K562 (cell line): ENCODE data around the gene PPP1R9A. TPM values are rescaled to one million over a fixed set of nuclear protein-coding genes. Genes with fewer than 3 reads are reported as not detected.

Experiments
- ATAC-seq: fragments of 200-7000 bp; cut with Tn5 transposase; 3 replicates; pipeline ENCODE4 v1.9.1; 2020; ENCODE audit warnings: moderate library complexity
- BruUV-seq: library from RNA; stranded (reverse); fragments of 400-500 nt; replicated peaks from 2 replicates; lab custom pipeline; 2021; lab: Mats Ljungman, UMichigan
- CTCF ChIA-PET: fragments of 300-600 bp; formaldehyde crosslinking; extraction: SDS; loops from one replicate; lab custom pipeline; 2021; ENCODE audit warnings: low intra/inter-chr PET ratio; lab: Yijun Ruan, JAX
- POLR2A ChIA-PET: fragments of 300-600, 350-650 bp; sonication (Branson Sonifier 250); formaldehyde crosslinking; extraction: SDS; loops from one replicate; lab custom pipeline; 2021; ENCODE audit warnings: antibody characterized with exemption, inconsistent platforms; lab: Yijun Ruan, JAX
- DNase-seq, 4 experiments: peaks; one replicate each; pipeline versions ENCODE4 v3.0.0 to v3.0.0-alpha.2; 2011 to 2018; ENCODE audit warnings: low spot score in 3 of 4, mixed read lengths in 3 of 4; ENCODE audit errors: extremely low read depth in 1 of 4
- FAIRE-seq: peaks from 2 replicates; lab custom pipeline; 2011; peaks lifted over from hg19 to GRCh38; lab: Jason Lieb, UNC
- H2AFZ ChIP-seq: 2 replicates; pipeline ENCODE4 v1.6.0; 2011; ENCODE audit warnings: low read depth, low read length, control low read depth, inconsistent platforms
- H3K27ac ChIP-seq: fragments of 200-600 bp; 3 replicates; pipeline ENCODE4 v1.8.0; 2011; ENCODE audit warnings: low read depth, mild to moderate bottlenecking, control low read depth, inconsistent platforms, low read length, moderate library complexity, mixed read lengths; ENCODE audit errors: extremely low read depth
- H3K27me3 ChIP-seq, 2 experiments: fragments of 300-600 bp in 1 of 2; 2 replicates in 1 of 2; 3 replicates in 1 of 2; pipeline versions ENCODE4 v1.6.0 to v1.8.0; 2011; ENCODE audit warnings: inconsistent platforms in 2 of 2, low read length in 2 of 2, mild to moderate bottlenecking in 1 of 2, mixed read lengths in 1 of 2, moderate library complexity in 1 of 2; ENCODE audit not compliant: control insufficient read depth in 2 of 2, insufficient read depth in 2 of 2
- H3K36me3 ChIP-seq: fragments of 300-600 bp; 3 replicates; pipeline ENCODE4 v1.8.0; 2011; ENCODE audit warnings: mild to moderate bottlenecking, low read length, inconsistent platforms; ENCODE audit not compliant: control insufficient read depth, insufficient read depth
- H3K4me1 ChIP-seq, 2 experiments: fragments of 200-600 bp in 1 of 2; replicated peaks in 1 of 2; 2 replicates in 1 of 2; 3 replicates in 1 of 2; pipeline versions ENCODE4 v1.5.1 to v1.8.0; 2011; ENCODE audit warnings: inconsistent platforms in 2 of 2, low read length in 2 of 2, mild to moderate bottlenecking in 1 of 2, mixed read lengths in 1 of 2, moderate library complexity in 1 of 2; ENCODE audit not compliant: control insufficient read depth in 2 of 2, insufficient read depth in 2 of 2
- H3K4me2 ChIP-seq: 2 replicates; pipeline ENCODE4 v1.6.1; 2011; ENCODE audit warnings: low read length, control low read depth, inconsistent platforms, mixed read lengths; ENCODE audit not compliant: insufficient read depth
- H3K4me3 ChIP-seq: fragments of 200-600 bp; sonication (generic), shearing (Covaris generic); 2 replicates; pipeline ENCODE4 v1.5.1; 2016; ENCODE audit warnings: control low read depth, inconsistent platforms
- H3K79me2 ChIP-seq: fragments of 200-600 bp; 3 replicates; pipeline ENCODE4 v1.8.0; 2011; ENCODE audit warnings: low read length, inconsistent platforms; ENCODE audit not compliant: control insufficient read depth, insufficient read depth
- H3K9ac ChIP-seq, 2 experiments: 2 replicates each; pipeline versions ENCODE4 v1.6.0 to v1.6.1; 2011; ENCODE audit warnings: low read depth in 2 of 2, low read length in 2 of 2, control low read depth in 1 of 2, inconsistent platforms in 1 of 2, mild to moderate bottlenecking in 1 of 2, mixed read lengths in 1 of 2; ENCODE audit not compliant: insufficient read depth in 1 of 2
- H3K9me1 ChIP-seq: one replicate; pipeline ENCODE4 v1.6.0; 2011; ENCODE audit warnings: inconsistent platforms, mild to moderate bottlenecking, low read length, moderate library complexity; ENCODE audit not compliant: control insufficient read depth, insufficient read depth
- H3K9me3 ChIP-seq: replicated peaks from 2 replicates; pipeline ENCODE4 v1.5.1; 2011; ENCODE audit warnings: low read depth, low read length, inconsistent platforms; ENCODE audit not compliant: control insufficient read depth, insufficient read depth
- H4K20me1 ChIP-seq: replicated peaks from 2 replicates; pipeline ENCODE4 v1.6.1; 2011; ENCODE audit warnings: low read length, inconsistent platforms, mixed read lengths; ENCODE audit not compliant: control insufficient read depth, insufficient read depth
- BCL6 ChIP-seq: fragments of 250-450 bp; sonication (Bioruptor Pico); IDR thresholded peaks from 2 replicates; pipeline ENCODE4 v1.4.0; 2020
- CGGBP1 ChIP-seq: fragments of 250-450 bp; sonication (Bioruptor Pico); IDR thresholded peaks from 2 replicates; pipeline ENCODE4 v1.9.0; 2021; ENCODE audit warnings: mild to moderate bottlenecking
- E2F8 ChIP-seq: fragments of 450-650 bp; IDR thresholded peaks from 2 replicates; pipeline ENCODE4 v1.7.1; 2018; ENCODE audit warnings: mild to moderate bottlenecking, low read depth; ENCODE audit not compliant: partially characterized antibody
- ZNF75A ChIP-seq: fragments of 450-650 bp; formaldehyde crosslinking; IDR thresholded peaks from 2 replicates; pipeline ENCODE4 v1.4.0; 2020; ENCODE audit warnings: mild to moderate bottlenecking
- WGBS: fragments of 100-300 bp; shearing (Covaris generic); methylation state at CpG from one replicate; pipeline ENCODE4 v1.1.6; 2016; ENCODE audit warnings: low coverage, mixed read lengths; ENCODE audit not compliant: insufficient coverage; ENCODE audit errors: missing lambda C conversion rate; 5-methylcytosine and 5-hydroxymethylcytosine counted together
- in situ Hi-C: fragments of 300-500 bp; cut with MboI; formaldehyde crosslinking; loops from 4 replicates; pipeline ENCODE4 v1.15.0; 2018; ENCODE audit warnings: inconsistent platforms, mixed read lengths
- intact Hi-C: fragments of 100-400 bp; cut with micrococcal nuclease; formaldehyde crosslinking; loops from 2 replicates; pipeline ENCODE4 v1.14.2; 2022
- polyA plus RNA-seq, 8 experiments: library from polyadenylated mRNA; depleted of rRNA in 4 of 8; stranded (reverse) in 5 of 8; unstranded in 3 of 8; fragments of >200 nt; fragmentation: Nextera tagmentation in 2 of 8; fragmentation: Illumina TruSeq in 1 of 8; extraction: Ambion mirVana in 2 of 8; extraction: Trizol in 1 of 8; gene quantifications; 2 replicates each; pipeline versions ENCODE4 v1.2.1 to v1.2.3, GENCODE V29; 2011 to 2014; ENCODE audit warnings: inconsistent platforms in 1 of 8, missing spikeins in 1 of 8
- total RNA-seq, 7 experiments: library from RNA; depleted of rRNA in 6 of 7; stranded (reverse); fragments of >200 nt in 6 of 7; fragmentation: Illumina TruSeq in 2 of 7; extraction: Trizol in 2 of 7; gene quantifications; 2 replicates each; pipeline versions ENCODE4 v1.2.1 to v1.2.3, GENCODE V29; 2011 to 2021; ENCODE audit warnings: low replicate concordance in 1 of 7

PPP1R9A gene
- total and polyA plus RNA-seq, 9 of the 15 experiments (the other 6 are each of a cell fraction or from before 2014, with no cell fraction given) = 0.24 TPM; not detected in 8

GRCh38 chr7:95054386-95054785 is 147.0 kb downstream of the PPP1R9A start:
- no peak for TF ChIP-seq ZNF75A (CRISPR knock-in tag)
- no peak for TF ChIP-seq BCL6 (CRISPR knock-in tag)
- no peak for TF ChIP-seq CGGBP1 (CRISPR knock-in tag)
- no peak for TF ChIP-seq E2F8
- H2AFZ ChIP-seq = no peak overlapping the region
- no peaks in the 10 kb centered on the region for H3K4me1 ChIP-seq
- FAIRE-seq (no peak), DNase-seq (no peak), ATAC-seq (no peak)
- no peaks in the 10 kb centered on the region for H3K27me3 ChIP-seq
- H3K4me2 ChIP-seq = no peak overlapping the region
- no peaks in the 10 kb centered on the region for H3K9me1 ChIP-seq
- ChIA-PET POLR2A (no interaction called here), CTCF (no interaction called here)
- in situ Hi-C loops (no loop called here), intact Hi-C loops (no loop called here)
- no TSS peak for BruUV-seq
- WGBS = 3% methylated on average over 2 of the region's 2 CpGs
- no peaks in the 10 kb centered on the region for H3K9me3 ChIP-seq
- H3K79me2 ChIP-seq = no peaks in the 10 kb centered on the region
- no peaks in the 10 kb centered on the region for H4K20me1 ChIP-seq
- no peak overlapping the region for H3K9ac ChIP-seq
- H3K36me3 ChIP-seq = no peaks in the 10 kb centered on the region
- no peak overlapping the region for H3K4me3 ChIP-seq
- H3K27ac ChIP-seq = no peak overlapping the region
